Ovary (tissue), 3 donors: Measurements from ENCODE around the gene CETN2.

Experiments
- CTCF ChIP-seq, 3 donors: fragments of 450-650 bp in 2 of 3; fragments of 200-600 bp in 1 of 3; IDR thresholded peaks; one replicate each; pipeline versions ENCODE4 v1.5.1 to v1.8.0; 2016 to 2022; ENCODE audit warnings: antibody characterized with exemption in 3 of 3, mild to moderate bottlenecking in 1 of 3
- EP300 ChIP-seq: sonication (generic); formaldehyde crosslinking; IDR thresholded peaks from one replicate; pipeline ENCODE4 v1.6.1; 2017; ENCODE audit warnings: antibody characterized with exemption
- POLR2A ChIP-seq: fragments of 450-650 bp; IDR thresholded peaks from one replicate; pipeline ENCODE4 v1.6.1; 2017; ENCODE audit warnings: antibody characterized with exemption, mild to moderate bottlenecking, moderate library complexity
- donor health status: DM: no; HTN: no; CAD: no.

GRCh38 chrX:152872522-152872921, 42.0 kb upstream of the CETN2 start:
- no peak for TF ChIP-seq CTCF (IDR thresholded peaks at IDR 0.05)
- no peak for TF ChIP-seq POLR2A
- TF ChIP-seq EP300, result no peak
